Measurements from ENCODE around the gene VPS13D. TPM values are rescaled to one million over a fixed set of nuclear protein-coding genes. Genes with fewer than 3 reads are reported as not detected.
"Not testable (repeated sequence)": the region's sequence is repeated elsewhere in the genome, so short reads cannot be mapped to it uniquely, and the experiment has no call there.

VPS13D gene
- total RNA-seq, 1 experiment from 2014 or later: 9.6 TPM

DNA sequence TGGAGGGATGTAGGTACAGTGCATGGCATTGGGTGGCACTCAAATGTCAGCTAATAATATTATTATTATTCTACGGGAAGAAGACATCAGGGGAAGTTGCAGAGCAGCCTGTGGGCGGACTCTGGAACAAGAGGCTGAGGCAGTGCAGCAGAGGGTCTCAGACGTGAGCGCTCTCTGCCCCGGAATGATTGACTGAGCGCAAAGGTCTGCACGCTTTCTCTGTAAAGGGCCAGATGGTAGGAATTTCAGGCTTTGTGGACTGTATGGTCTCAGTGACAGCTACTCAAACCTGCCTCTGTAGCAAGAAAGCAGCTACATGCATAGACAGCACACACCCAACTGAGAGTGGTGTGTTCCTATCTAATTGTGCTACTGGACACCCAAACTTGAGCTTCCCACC, 29.6 kb upstream of the VPS13D start:
- no peak for DNase-seq (ENCODE audit: low spot score)

DNA sequence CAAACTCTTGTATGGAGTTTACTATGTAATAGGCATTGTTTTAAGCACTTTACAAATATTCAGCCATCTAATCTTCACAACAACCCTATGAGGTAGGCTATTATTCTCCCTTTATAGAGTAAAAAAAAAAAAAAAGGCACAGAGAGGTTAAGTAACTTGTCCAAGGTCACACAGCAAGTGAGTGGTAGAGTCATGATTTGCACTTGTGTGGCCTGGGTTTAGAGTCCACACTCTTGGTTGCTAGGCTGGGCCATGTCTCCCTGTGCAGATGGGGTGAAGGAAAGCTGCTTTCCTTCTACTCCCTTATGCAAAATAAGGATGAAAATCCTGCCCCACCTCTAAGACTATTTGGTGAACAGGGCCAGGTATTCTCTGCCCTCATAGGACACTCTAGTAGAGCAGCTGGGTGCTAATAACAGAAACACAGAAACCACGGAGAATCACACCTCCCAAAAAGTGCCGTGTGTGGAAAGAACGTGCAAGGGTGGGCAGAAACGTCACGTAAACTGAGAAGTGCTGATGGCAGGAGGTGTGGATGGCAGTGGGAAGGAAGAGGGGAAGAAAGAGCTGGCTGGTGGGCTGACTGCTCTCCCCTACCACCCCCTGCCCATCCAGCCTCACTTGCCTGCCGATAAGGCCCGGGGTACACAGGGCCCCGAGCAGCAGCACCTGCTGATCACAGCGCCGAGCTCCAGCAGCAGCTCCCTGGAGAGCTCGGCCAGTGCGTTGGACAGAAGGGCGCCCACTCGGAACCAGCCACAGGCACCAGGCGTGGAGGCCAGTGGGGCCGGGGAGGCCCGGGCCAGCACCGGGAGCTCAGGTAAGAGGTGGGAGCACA, 28.3 kb upstream of the VPS13D start:
- no peak for DNase-seq (ENCODE audit: low spot score)

DNA sequence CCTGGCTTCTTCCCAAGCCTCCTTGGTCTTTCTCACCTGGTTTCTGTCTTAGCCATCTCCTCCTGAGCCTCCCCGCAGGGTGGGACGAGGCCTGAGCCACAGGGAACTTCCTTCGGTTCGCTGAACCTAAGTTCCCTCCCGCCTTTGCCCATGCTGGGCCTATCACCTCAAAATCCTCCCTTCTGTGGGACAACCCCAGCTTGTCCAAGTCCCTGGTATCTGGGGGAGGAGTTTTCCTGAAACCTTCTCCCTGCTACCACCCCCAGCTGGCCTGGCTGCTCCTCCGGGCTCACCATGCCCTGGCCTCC, 27.7 kb upstream of the VPS13D start:
- DNase-seq (ENCODE audit: low spot score): no peak

DNA sequence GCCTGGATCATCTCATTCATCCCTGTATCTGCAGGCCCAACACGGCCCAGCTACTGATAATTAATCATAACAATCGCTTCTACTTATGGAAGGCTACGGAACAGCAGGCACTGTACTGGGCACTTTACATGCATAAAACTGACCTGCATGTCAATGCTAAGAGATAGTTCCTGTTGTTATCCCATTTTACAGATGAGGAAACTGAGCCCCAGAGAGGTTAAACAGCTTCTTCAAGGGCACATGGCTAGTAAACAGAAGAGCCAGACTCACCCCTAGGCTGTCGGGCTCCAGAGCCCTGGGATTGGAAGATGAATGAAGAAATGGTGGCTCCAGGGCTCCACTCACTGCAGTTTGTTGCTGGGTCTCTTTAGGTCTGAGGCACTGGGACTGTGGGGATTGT, 27.3 kb upstream of the VPS13D start:
- DNase-seq (ENCODE audit: low spot score): no peak

DNA sequence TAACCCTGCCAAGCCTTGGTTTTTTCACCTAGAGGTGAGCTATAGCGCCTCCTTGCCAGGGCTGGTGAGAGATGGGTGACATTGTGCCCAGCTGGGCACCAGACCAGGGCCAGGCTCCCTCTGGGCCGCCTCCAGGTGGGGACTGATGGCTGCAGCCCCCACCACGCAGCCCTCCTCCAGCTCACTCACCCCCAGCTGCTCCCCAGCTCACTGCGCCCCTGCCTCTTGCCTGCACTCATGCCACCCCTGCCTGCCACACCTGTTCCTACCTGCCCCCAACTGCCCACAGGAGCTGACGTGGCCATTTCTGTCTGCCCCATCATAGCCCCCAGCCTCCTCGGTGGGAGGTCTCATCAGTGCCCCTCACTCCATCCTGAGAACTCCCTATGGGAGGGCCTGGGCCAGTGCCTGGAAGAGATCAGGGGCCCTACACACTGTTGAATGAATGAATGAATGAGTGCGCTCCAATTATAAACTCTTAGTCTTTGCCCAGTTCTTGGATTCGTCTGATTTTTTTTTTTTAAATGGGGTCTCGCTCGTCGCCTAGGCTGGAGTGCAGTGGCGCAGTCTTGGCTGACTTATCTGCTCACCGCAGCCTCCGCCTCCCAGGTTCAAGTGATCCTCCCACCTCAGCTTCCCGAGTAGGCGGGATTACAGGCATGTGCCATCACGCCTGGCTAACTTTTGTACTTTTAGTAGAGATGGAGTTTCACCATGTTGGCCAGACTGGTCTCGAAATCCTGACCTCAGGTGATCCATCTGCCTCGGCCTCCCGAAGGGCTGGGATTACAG, 26.4 kb upstream of the VPS13D start:
- no peak for DNase-seq (ENCODE audit: low spot score)

DNA sequence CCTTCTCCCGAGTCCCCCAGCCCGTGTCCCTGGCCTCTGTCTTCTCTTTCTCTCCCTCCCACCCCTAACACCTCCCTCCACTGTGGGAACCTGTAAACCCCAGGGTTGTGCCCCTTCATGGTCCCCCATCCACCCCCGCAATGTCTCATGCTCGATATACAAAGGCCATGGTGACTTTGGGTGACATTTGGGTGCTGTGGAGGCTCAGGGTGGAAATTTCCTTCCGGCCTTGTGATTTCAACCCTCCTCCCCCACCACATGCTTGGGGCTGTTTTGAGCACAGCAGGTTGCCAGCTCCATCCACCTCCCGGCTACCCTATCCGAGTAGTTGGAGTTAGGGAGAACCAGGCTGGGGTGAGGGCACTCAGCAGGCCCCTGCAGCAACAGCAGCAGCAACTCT, 25.7 kb upstream of the VPS13D start:
- DNase-seq (ENCODE audit: low spot score): no peak

DNA sequence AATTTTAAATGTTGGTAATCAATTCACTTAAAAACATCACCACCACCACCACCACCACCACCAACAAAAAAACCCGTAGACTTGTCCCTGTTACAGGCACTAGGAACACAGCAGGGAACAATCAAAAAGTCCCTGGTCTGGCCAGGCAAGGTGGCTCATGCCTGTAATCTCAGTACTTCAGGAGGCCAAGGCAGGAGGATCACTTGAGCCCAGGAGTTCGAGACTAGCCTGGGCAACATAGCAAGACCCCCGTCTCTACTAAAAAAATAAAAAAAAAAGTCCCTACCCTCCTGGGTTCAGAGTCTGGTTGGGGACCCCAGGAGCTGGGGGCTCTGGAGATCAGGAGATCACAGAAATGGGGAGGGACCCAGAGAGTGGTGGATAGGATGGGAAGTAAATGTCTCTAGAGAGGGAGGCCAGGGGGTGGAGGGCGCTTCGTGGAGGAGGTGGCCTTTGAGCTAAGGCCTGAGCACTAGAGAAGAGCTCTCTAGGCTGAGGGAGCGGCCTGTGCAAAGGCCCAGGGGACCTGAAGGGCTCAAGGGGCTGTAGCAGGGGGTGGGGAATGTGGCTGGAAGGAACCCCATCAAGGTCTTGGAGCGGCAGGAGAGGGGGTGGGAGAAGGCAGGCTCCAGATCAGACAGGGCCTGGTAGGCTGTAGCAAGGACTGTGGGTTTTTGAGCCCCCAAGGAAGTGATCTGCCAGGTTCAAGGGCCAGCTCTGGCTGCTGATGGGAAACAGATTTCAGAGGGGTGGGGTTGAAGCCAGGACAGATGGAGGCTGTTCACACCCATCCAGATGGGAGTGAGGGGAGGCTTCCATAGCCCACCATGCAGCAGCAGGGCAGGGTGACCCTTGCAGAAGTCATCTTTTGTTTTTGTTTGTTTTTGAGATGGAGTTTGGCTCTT, 24.8 kb upstream of the VPS13D start:
- DNase-seq (ENCODE audit: low spot score): no peak

DNA sequence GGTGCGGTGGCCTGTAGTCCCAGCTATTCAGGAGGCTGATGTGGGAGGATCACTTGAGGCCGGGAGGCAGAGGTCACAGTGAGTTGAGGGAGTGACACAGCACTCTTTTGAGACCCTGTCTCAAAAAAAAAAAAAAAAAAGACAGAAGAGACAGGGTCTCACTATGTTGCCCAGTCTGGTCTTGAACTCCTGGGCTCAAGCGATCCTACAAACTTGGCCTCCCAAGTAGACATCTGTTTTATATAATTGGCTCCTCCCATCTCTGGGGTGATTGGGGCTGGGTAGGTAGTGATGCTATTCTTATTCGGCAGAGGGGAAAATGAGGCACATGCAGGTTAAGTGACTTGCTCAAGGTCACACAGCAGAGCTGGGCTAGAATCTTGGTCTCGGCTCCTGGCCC, 23.6 kb upstream of the VPS13D start:
- no peak for DNase-seq (ENCODE audit: low spot score)

DNA sequence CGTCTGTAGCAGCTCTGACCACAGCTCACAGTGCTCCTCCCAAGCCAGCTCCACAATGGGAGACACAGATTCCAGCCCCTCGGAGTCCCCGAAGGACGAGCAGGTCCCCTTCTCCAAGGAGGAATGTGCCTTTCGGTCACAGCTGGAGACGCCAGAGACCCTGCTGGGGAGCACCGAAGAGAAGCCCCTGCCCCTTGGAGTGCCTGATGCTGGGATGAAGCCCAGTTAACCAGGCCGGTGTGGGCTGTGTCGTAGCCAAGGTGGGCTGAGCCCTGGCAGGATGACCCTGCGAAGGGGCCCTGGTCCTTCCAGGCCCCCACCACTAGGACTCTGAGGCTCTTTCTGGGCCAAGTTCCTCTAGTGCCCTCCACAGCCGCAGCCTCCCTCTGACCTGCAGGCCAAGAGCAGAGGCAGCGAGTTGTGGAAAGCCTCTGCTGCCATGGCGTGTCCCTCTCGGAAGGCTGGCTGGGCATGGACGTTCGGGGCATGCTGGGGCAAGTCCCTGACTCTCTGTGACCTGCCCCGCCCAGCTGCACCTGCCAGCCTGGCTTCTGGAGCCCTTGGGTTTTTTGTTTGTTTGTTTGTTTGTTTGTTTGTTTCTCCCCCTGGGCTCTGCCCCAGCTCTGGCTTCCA, 22.9 kb upstream of the VPS13D start:
- no peak for DNase-seq (ENCODE audit: low spot score)

DNA sequence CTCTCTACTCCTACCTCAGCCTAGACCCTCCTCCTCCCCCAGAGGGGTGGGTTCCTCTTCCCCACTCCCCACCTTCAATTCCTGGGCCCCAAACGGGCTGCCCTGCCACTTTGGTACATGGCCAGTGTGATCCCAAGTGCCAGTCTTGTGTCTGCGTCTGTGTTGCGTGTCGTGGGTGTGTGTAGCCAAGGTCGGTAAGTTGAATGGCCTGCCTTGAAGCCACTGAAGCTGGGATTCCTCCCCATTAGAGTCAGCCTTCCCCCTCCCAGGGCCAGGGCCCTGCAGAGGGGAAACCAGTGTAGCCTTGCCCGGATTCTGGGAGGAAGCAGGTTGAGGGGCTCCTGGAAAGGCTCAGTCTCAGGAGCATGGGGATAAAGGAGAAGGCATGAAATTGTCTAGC, 21.6 kb upstream of the VPS13D start:
- DNase-seq (ENCODE audit: low spot score): no peak

DNA sequence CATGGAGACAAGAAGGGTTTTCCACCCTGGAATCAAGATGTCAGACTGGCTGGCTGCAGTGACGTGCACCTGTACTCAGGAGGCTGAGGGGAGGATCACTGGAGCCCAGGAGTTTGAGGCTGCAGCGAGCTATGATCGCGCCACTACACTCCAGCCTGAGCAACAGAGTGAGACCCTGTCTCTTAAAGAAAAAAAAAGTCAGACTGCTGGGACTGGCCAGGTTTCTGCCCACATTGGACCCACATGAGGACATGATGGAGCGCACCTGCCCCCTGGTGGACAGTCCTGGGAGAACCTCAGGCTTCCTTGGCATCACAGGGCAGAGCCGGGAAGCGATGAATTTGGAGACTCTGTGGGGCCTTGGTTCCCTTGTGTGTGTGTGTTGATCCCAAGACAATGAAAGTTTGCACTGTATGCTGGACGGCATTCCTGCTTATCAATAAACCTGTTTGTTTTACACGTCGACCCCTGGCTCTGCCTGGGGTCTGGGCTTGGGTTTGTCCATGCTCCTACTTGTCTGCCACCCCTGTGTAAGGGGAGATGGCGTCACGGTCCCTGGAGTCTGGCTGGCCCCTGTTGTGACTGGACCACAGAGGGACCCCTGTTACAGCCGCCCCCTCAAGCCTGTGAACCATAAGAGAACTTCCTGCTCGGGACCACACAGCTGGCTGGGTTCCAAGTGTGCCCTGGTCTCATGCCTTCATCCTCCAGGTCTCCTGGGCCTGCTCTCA, 20.9 kb upstream of the VPS13D start:
- DNase-seq (ENCODE audit: low spot score): peak; percentile 93

DNA sequence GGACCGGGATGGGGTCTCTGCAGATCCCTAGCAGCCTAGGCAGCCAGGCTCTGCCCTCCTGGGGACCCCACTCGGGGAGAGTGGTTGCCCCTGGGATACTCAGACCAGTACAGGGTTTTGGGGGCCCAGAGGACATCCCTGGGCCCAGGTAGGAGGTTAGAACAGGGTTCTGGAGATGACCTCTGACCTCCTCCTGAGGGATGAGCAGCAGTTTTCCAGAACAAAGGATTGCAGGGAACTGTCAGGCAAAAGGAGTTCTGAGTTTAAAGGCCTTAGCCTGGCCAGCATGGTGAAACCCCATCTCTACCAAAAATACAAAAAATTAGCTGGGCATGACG, 20.4 kb upstream of the VPS13D start:
- no peak for DNase-seq (ENCODE audit: low spot score)

DNA sequence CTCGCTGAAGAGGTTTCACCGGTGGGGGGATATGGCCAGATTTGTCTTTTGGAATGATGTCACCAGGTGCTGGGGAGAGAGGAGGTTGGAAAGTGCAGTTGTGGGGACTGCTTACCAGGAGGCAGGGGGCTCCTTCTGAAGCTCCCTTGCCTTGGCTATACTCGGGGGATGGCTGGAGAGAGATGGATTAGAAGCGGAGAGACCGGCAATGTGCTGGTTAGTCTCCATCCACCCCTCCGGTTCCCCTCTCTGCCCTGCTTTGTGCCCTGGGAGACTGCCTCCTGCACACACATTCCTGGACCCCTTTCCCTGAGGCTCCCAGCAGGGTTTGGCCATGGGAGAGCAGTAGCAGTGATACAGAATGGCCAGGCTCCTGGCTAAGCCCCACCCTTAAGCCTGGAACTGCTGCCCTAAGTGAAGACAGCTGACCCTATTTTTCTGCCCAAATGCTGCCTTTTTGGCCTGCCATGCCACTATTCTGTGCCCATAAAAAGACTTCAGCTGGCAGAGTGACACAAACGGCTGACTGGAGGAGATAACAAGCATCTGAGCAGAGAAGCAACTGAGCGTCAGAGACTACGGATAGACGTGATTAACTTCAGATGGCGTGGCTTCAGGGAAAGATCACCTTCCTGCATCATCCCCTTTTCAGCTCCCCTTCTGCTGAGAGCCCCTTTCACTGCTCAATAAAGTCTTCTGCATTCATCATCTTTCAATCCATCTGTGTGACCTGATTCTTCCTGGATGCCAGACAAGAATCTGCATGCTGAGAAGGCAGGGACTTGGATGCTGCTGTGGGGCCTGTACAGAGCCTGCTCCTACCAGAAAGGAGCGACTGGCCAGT, 14.5 kb upstream of the VPS13D start:
- no peak for DNase-seq (ENCODE audit: low spot score)

DNA sequence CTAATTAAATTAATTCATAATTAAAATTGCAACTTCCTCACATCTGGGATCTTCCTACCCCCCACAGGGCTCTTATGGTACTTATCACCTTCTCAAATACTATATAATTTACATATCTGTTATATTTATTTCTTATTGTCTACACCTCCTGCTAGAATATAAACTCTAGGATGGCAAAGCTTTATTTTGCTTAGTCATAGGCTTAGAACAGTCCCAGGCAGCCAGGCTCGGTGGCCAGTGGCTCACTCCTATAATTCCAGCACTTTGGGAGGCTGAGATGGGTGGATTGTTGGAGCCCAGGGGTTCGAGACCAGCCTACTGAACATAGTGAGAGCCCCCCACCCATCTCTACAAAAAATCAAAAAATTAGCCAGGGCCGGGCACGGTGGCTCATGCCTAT, 10.0 kb upstream of the VPS13D start:
- DNase-seq (ENCODE audit: low spot score): no peak

DNA sequence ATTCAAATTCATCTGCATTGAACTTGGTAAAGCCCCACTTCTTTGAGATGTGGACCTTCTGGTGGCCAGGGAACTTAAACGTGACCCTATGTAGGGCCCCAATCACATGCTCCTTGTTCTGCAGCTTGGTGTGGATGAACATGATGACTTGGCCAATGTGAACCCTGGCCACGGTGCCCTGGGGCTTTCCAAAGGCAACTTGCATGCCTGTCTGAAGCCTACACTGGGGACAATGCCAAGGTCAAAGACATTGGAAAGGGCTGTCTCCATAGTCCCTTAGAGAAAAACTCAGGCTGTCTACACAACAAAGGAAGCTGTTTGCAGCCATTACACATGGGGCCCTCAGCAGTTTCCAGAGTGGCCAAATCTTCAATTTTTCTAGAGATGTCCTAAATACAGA, 8.9 kb upstream of the VPS13D start:
- DNase-seq (ENCODE audit: low spot score): no peak

DNA sequence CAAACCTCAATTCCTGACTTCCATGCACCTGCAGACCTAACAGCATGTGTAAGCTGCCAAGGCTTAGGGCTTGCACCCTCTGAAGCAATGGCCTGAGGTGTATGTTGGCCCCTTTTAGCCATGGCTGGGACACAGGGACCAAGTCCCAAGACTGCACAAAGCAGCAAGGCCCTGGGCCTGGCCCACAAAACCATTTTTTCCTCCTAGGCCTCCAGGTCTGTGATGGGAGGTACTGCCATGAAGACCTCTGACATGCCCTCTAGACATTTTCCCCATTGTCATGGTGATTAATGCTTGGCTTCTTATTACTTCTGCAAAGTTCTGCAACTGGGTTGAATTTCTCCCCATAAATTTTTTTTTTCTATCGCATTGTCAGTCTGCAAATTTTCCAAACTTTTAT, 7.1 kb upstream of the VPS13D start:
- DNase-seq (ENCODE audit: low spot score): not testable (repeated sequence)

DNA sequence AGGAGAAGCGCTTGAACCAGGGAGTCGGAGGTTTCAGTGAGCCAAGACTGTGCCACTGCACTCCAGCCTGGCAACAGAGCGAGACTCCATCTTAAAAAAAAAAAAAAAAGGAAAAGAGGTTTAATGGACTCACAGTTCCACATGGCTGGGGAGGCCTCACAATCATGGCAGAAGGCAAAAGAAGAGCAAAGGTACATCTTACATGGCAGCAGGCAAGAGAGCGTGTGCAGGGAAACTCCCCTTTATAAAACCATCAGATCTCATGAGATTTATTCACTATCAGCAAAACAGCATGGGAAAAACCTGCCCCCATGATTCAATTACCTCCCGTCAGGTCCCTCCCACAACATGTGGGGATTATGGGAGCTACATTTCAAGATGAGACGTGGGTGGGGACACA, 5.7 kb upstream of the VPS13D start:
- DNase-seq (ENCODE audit: low spot score): not testable (repeated sequence)

DNA sequence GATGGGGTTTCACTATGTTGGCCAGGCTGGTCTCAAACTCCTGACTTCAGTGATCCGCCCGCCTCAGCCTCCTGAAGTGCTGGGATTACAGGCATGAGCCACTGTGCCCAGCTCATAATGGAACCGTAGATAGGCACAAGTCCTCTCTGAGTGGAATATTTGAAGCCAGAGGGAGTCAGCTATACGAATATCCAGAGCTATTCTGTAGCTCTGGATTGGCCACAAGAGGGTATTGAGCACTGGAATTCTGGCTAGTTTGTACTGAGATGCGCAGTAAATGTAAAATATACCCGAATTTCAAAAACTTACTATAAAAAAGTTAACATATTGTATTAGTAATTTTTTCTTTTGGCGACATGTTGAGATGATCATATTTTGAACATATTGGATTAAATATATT, 851 bp upstream of the VPS13D start:
- DNase-seq (ENCODE audit: low spot score): no peak

DNA sequence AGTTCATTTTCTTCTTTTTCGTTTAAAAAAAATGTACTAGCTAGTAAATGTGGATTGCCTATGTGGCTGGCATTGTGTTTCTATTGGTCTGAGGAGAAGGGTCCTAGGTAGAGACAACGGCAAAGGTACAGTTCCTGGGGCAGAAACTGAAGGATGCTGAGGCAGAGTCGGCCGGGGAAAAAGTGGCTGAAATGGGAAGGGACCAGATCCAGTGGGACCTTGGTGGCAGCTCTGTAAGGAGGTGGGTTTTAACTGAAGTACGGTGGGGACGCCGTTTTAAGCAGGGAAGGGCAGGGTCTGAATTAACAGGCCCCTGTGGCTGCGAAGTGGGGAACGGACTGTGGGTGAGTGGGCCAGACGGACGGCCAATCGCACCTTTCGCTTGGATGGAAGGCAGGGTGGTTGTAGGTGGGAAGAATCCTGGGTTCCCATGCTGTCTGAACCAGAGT, 420 bp upstream of the VPS13D start:
- no peak for DNase-seq (ENCODE audit: low spot score)
